Activated CD8-positive, alpha-beta memory T cell treated with anti-CD3 and anti-CD28 coated beads, Interleukin-2, amount 50 U/mL, for 4 hours (primary cell): Measurements from ENCODE around the gene USP32.
"Not testable (repeated sequence)": the region's sequence is repeated elsewhere in the genome, so short reads cannot be mapped to it uniquely, and the experiment has no call there.

Experiments
- DNase-seq: peaks from one replicate; pipeline ENCODE4 v3.0.0-alpha.2; 2020

The USP32 gene

DNA sequence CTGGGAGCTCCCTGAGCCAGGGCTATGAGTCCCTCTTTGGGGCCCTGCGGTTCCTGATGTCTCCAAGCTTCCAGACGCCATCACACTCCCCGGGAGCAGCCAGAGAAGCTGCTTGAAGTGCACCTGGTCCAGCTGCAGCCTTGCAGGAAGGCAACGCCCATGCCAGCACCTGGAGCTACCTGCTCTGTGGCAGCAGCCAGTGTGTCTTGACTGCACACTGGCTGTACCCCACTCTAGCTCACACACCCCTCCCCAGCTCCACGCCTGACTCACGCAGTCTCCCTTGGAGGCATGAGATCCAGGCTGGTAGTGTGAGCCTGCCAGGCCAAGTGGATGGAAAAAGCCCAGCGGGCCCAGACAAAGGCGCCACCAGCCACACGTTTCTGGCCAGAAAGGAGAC is 63.3 kb downstream of the USP32 start:
- DNase-seq, result no peak

DNA sequence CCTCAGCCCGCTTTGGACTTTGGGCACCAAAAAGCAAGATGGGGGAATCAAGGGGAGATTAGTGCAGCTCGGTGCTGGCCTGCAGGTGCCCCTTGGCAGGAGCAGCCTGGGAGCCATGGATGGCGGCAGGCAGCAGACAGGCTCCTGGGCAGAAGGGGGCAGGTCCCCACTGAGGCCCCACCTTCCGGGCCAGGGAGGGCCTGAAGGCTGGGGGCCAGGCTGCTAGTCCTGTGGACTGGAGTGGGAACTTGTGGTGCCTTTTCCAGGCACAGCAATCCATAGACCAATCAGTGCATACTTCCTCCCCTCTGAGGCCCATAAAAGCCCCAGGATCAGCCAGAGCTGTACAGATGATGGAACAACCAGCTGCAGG is 64.0 kb downstream of the USP32 start:
- DNase-seq, result no peak

DNA sequence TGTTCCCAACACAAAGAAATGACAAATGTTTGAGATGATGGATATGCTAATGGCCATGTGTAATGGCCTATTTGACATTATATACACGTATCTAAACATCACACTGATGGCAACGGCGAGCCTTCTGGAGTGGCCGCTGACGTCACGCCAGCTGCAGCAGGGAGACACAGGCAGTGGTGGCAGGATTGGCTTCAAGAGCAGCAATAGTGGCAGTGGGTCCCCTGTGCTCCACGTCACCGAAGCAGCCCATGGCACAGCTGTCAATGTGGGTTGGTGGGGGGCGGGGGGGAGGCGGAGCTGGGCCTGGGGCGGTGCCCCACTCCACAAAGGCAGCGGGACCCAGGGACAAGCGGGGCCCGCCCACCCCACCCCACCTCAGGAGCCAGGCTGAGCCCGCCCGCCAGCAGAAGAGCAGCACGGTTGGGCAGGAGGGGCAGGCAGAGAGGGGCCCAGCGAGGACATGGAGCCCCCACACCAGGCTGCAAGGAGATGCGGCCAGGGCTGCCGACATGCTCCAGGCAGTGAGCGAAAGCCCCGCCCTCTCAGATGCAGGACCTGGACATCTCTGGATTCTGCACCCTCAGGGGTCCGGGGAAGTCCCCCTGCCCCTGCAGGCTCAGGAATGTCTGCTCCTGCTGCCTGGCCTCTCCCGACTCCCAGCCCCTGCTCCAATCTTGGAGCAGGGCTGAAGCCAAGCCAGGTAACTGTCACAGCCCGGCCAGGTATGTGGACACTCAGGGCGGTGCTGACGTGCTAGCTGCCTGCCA is 64.6 kb downstream of the USP32 start:
- DNase-seq, result no peak

DNA sequence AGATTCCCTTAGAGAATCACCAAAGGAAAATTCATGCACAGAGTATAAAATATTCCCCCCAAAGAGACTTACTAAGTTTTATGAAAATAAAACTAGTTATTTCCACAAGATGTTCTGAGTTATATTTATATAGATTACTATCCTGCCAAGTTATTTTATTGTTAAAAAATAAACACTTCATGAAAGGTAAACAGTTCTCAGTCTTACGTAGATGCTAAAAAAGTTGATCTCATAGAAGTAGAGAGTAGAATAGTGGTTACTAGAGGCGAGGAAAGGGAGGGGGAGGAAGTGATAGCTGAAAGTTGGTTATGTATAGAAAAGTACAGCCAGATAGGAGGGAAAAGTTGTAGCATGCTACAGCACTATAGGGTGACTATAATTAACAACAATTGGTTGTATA is 65.2 kb downstream of the USP32 start:
- no peak for DNase-seq

DNA sequence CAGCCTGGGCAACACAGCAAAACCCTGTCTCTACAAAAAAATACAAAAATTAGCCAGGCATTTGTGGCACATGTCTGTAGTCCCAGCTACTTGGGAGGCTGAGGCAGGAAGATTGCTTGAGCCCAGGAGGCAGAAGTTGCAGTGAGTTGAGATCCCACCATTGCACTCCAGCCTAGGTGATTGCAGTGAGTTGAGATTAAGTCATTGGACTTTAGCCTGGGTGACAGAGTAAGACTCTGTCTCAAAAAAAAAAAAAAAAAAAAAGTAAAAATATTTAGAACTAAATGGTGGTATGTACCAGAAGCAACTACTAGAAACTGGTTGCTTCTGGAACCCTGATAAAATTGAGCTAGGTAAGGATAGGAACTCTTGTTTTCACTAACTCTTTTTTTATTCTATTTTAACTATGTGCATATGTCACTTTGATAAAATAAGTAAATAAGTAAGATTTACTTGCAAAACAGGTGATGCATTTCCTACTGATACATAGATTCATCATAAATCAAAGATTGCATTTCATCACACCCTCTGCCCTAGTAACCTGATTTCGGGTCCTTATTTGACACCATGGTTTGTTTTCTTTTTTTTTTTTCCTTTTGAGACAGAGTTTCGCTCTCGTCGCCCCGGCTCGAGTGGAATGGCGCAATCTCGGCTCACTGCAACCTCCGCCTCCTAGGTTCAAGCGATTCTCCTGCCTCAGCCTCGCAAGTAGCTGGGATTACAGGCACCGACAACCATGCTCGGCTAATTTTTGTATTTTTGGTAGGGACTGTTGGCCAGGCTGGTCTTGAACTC is 66.0 kb downstream of the USP32 start:
- no peak for DNase-seq

DNA sequence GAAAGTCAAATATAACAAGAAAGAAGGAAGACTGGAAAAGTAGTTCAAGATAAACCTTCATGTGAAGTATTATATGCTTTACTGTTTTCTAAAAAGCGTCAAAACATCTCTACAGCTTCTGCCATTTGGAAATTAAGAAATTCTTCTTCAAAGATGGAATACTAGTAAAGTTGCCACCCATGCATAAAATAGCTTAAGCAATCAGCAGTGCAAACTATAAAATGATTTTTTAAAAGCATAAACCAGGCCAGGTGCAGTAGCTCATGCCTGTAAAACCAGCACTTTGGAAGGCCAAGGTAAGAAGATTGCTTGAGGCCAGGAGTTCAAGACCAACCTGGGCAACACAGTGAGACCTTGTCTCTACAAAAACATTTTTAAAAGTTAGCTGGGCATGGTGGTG is 68.2 kb downstream of the USP32 start:
- no peak for DNase-seq

DNA sequence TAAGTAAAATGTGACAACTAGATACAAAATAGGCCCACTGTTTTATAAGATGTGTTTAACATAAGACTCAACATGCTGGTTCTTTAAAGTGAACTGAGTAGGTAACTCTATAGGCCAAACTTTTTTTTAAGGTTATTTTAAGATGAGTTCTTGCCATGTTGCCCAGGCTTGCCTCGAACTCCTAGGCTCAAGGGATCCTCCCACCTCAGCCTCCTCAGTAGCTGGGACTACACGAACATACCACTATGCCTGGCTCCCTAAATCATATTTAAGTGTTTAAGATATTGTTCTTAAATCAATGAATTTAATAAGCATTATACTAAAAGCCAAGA is 69.9 kb downstream of the USP32 start:
- no peak for DNase-seq

DNA sequence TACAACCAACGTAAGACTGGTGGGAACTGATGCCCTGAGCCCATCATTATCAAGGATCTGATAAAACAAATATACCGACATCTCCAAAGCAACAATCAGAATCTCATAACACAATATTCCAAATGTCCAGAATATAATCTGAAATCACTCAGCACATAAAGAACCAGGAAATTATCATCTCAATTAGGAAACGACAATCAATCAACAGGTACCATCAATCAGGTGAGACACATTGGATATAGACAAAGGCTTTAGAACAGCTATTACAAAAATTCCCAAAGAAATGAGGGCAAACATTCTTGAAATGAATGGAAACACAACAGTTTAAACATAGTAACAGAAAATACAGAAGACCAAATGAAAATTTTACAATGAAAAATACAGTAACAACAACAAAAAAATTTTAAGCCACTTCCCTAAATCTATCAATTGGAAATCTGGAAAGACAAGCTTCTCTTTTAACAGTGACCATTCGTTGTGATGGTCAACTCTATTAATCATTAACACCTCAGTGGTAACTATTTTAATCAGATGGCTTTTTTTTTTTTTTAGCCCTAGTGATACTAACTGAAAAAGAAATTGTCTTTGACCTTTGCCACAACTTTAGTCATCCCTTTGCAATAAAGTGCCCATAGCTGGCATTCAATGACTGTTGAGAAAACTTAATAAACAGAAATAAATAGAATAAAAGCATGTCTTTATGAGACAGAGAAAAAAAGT is 70.4 kb downstream of the USP32 start:
- no peak for DNase-seq

DNA sequence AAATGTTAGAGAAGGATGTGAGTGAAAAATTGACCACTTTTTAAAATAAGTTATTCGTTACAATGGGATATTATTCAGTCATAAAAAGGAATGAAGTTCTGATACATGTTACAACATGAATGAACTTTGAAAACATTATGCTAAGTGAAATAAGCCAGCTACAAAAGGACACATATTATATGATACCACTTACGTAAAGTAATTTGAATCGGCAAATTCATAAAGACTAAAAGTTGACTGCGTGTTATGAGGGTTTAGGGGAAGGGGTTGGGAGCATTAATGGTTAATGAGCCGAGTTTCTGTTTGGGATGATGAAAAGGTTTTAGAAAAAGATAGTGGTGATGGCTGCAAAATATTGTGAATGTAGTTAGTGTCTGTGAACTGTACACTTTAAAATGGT is 73.1 kb downstream of the USP32 start:
- no peak for DNase-seq

DNA sequence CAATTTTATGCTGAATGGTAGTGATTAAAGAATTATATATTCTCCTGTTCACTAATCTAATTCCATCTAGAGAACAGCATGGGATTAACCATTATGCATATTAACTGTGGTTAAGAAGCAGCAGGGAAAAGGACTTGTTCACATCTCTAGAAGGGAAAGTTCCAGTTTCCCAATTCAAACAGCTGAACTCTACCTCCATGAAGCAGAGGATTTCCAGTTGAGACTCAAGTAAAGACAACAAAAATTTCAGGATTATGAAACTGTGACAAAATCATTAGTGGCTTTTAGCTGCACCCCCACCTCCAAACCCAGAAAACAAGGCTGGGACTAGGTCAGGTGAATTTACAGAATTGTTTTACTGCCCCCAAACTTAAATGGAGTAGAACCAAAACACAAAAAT is 73.6 kb downstream of the USP32 start:
- no peak for DNase-seq

DNA sequence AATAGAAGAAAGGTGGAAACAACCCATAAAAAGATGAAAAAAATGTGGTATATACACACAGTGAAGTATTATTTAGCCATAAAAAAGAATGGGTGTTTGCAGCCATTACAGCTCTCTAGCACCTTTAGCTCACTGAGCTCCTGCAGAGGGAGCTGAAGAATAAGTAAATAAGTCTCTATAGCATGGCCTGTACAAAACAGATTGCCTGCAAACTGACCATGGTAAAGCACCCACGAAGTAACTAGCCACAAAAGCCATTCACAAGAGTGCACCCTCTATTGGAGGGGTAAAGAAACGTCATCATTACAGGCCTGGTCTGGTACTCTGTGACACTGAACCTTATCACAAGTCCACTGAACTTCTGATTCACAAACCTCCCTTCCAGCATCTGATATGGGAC is 76.3 kb downstream of the USP32 start:
- DNase-seq, result no peak

DNA sequence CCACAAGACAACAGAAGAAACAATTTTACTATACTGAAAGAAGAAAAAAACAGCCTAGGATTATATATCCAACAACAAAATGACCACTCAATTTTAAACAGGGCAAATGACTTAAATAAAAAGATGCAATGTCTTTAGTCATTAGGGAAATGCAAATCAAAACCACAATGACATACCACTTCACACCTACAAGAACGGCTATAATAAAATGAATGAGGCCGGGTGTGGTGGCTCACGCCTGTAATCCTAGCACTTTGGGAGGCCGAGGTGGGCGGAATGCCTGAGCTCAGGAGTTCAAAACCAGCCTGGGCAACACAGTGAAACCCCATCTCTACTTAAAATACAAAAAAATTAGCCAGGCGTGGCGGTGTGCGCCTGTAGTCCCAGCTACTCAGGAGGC is 77.0 kb downstream of the USP32 start:
- DNase-seq, result not testable (repeated sequence)

DNA sequence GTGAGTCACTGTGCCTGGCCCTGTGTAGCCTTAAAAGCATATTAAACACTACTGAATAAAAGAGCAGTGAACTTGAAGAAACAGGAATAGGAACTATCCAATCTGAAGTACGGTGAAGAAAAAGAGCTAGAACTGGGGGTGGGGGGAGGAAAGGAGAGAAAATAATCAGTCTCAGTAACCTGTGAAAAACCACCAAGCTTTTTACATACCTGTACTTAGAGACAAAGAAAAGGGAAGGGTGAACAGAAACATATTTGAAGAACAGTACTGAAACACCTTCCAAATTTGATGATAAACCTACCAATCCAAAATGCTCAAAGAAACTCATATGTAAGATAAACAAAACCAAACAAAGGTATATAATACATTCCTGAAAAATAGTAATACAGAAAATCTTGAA is 77.5 kb downstream of the USP32 start:
- no peak for DNase-seq

DNA sequence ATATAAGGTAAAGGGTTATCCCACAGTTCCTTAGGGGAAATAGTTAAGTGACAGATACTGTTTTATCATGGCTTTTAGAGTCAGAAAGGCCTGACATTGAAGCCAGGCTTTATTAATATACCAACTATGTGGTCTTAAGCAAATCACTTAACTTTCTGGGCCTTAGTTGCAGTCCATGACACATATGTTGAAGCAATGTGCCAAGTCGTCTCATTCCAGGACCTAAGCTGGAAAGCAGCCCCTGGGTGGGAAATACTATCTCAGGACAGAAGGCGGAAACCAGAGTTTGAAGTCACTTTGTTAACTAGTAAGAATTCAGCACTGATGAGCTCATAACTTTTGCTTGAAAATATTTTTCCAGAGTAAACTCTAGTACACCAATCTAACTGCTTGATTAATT is 80.0 kb downstream of the USP32 start:
- no peak for DNase-seq

DNA sequence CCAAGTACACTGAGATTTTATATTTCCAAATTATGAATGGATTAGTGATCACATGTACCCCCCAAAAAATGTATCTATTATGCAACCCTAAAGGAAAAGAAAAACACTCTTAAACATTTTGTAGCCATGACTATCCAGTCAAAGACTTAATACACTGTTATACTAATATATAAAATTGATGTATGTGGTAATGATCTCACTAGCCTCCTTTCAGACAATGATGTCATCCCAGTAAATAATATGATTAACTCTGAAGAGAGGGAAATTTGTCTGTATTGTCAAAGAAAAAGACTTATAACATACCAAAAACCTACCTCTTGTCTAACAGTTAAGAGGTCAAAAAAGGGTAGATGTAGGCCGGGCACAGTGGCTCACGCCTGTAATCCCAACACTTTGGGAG is 80.7 kb downstream of the USP32 start:
- DNase-seq, result no peak

DNA sequence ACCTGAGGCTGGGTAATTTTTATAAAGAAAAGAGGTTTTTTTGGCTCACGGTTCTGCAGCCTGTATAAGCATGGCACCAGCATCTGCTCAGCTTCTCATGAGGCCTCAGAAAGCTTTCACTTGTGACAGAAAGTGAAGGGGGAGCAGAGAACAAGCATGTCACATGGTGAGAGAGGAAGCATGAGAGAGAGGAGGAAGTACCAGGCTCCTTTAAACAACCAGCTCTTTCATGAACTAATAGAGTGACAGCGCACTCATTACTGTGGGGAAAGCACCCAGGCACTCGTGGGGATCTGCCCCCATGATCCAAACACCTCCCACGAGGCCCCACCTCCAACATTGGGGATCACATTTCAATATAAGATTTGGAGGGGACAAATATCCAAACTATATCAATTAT is 86.8 kb downstream of the USP32 start:
- DNase-seq, result no peak

DNA sequence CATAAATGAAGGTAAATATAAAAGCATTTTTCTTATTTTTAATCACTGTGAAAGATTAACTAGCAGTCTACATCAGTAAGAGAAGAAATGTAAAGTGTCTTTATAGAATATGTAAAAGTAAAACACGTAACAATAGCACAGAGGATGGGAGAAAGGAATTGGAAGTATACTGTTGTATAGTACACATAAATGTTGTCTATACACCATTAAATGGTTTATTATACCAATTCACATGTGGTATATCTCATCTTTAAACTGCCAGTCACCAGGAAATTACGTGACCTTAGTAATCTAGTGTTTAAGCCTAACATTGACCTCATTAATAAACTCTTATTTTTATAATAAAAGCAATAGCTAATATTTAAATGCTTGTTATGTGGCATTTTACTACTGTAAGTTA is 87.4 kb downstream of the USP32 start:
- DNase-seq, result no peak

DNA sequence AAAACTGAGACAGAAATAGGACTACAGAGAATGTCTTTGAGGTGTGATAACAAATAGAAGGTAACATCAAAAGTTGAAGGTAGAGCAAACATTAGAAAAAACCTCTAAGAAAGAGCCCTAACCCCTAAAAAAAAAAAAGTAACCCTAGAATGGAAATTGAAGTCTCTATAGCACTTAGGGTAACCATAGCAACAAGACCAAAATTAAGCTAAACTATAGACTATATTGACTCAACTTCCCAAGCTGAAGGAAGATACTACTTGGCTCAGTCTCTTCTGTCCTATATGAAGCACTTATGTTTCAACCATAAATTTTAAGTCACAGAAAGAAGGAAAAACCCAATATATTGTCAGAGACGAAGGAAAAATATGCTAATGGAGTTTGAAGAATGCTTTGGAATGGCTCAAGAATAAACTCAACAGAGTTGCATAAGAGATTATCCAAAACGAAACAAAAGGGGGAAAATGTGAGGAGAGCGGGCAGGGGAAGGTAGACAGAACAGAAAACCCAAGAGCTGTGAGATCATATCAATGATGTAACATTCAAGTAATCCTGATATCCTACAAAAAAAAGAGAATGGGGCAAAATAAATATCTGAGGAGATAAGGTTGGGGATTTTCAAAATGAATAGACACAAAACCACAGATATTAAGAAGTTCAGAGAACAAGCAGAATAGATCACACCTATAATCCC is 88.4 kb downstream of the USP32 start:
- DNase-seq, result no peak

DNA sequence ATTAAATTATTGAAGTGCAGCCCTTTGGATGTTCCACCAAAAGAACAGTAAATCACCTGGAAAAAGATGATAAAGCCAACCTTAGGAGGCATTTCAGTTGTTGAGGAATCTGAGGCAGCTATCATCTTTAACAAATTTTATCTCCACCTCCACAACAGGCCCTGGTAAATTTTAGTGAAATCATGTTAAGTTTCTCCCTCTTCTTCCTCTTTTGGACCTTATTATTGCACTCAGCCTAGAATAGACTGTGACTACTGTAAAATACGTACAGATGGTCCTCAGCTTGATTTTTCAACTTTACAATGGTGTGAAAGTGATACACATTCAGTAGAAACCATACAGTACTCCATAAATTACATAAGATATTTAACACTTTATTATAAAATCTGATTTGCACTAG is 90.3 kb downstream of the USP32 start:
- no peak for DNase-seq

DNA sequence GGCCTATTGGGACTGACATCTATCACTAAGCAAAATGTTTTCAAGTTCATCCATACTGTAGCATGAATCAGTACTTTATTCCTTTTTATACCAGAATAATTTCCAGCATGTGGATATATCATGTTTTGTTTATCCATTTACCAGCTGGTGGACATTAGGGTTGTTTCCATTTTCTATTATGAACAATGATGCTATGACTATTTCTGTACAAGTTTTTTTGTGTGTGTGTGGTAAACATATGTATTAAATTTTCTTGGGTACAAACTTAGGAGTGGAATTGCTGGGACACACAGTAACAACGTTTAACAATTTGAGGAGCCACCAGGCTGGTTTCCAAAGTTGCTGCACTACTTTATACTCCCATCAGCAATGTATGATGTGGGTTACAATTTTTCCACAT is 91.0 kb downstream of the USP32 start:
- no peak for DNase-seq

DNA sequence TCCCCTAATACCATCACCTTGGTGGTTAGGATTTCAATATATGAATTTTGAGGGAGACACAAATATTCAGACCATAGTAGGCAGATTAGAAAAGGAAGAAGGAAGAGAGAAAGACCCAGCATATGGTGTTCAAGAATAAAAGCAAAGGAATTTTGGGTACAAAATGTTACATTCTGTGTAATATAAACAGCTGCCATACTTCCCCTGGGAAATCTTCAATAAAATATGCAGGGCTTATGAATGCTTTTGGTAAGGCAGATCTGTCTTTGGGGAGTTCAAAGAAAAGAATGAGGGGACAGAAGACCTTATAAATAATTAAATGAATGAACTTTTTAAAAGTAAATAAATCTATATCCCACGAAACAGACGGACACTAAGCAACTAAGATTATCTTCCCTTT is 91.9 kb downstream of the USP32 start:
- DNase-seq, result no peak

DNA sequence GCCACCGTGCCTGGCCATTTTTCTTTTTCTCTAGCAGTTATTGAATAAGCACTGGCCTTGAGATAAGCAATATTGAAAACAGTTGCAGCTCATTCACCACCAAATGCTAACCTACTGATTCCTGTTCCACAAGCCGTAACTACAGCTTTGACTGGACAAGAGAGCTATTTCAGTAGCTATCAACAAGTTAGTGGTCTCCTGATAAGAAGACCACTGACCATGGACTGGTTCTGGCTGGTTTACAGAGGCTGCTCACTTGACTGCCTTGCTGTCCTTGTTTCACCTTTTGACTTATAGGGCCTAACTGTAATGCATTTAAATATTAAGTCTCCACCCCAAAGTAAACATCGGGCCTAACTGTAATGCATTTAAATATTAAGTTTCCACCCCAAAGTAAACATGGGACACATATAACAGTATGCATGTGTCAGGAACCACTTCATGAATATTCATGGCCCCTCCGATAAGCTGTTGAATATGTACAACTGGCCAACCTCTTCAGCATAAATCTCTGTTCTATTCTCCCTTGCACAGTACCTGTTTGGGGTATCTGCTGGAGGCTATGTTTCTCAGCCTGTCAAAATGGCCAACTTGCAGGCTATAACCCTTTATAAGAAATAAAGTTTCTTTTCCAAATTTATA is 94.1 kb downstream of the USP32 start:
- no peak for DNase-seq

DNA sequence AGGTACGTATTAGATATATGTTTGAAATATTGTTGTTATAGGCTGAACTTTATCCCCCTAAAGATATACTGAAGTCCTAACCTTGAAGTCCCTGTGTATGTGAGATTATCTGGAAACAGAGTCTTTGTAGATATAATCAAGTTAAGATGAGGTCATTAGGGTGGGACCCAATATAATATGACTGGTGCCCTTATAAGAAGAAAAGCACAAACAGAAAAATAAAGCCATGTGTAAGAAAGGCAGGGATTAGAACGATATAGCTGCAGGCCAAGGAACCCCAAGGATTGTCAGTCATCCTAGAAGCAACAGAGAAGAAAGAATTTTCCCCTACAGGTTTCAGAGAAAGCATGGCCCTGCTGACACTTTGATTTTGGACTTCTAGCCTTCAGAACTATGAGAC is 95.8 kb downstream of the USP32 start:
- no peak for DNase-seq
